Cardiac muscle cell (in vitro differentiated cells and primary cell): ENCODE measurements around the gene SOX8. TPM values are rescaled to one million over a fixed set of nuclear protein-coding genes. Genes with fewer than 3 reads are reported as not detected.
A peak's percentile ranks its signal among the peaks of the same experiment; 100 is the strongest.

Experiments used
- DNase-seq, 2 donors: peaks; one replicate each; pipeline versions ENCODE4 v3.0.0 to v3.0.0-alpha.2; 2010 to 2017; ENCODE audit warnings: low read depth in 1 of 2, low spot score in 1 of 2
- H3K27ac ChIP-seq: fragments of 200-600 bp; sonication (generic); 2 replicates; pipeline ENCODE4 v1.5.1; 2016
- H3K27me3 ChIP-seq: fragments of 200-600 bp; sonication (generic); 2 replicates; pipeline ENCODE4 v1.6.0; 2016; ENCODE audit warnings: control low read depth
- H3K36me3 ChIP-seq: fragments of 200-600 bp; sonication (generic); 2 replicates; pipeline ENCODE4 v1.5.1; 2016; ENCODE audit warnings: control low read depth
- H3K4me1 ChIP-seq: fragments of 200-600 bp; sonication (generic); 2 replicates; pipeline ENCODE4 v1.8.1; 2017; ENCODE audit warnings: low read depth, mild to moderate bottlenecking, mixed run types
- H3K4me3 ChIP-seq: fragments of 200-600 bp; sonication (generic); 2 replicates; pipeline ENCODE4 v1.5.1; 2016; ENCODE audit warnings: mild to moderate bottlenecking
- H3K9me3 ChIP-seq: fragments of 200-600 bp; sonication (generic); 2 replicates; pipeline ENCODE4 v1.5.1; 2017; ENCODE audit warnings: low read depth, mild to moderate bottlenecking, control low read depth
- CTCF ChIP-seq: IDR thresholded peaks from 2 replicates; pipeline ENCODE4 v1.5.1; 2012; ENCODE audit warnings: low read depth, mild to moderate bottlenecking, low read length
- polyA plus RNA-seq: library from polyadenylated mRNA; unstranded; fragments of >200 nt; fragmentation: Nextera tagmentation; extraction: Ambion mirVana; gene quantifications from 2 replicates; pipeline ENCODE4 v1.2.1, GENCODE V29; 2016
- total RNA-seq: library from RNA; depleted of rRNA; stranded (reverse); fragments of >200 nt; gene quantifications from 2 replicates; pipeline ENCODE4 v1.2.3, GENCODE V29; 2016

Gene SOX8
- total and polyA plus RNA-seq, 2 experiments from 2014 or later = 5.8 to 13.7 TPM

GRCh38 chr16:1018447-1019198, 37.1 kb downstream of the SOX8 start:
- H3K27me3 ChIP-seq = no peaks in the 10 kb centered on the region
- no peak overlapping the region for H3K27ac ChIP-seq
- H3K4me3 ChIP-seq = no peak overlapping the region

GRCh38 chr16:1019231-1020090, 37.9 kb downstream of the SOX8 start:
- peak in 1 of 2 donors; percentile 69 for DNase-seq
- no peaks in the 10 kb centered on the region for H3K36me3 ChIP-seq
- H3K9me3 ChIP-seq = no peaks in the 10 kb centered on the region
- no peaks in the 10 kb centered on the region for H3K27me3 ChIP-seq
- peaks cover 3% of the 10 kb centered on the region for H3K4me1 ChIP-seq
- H3K27ac ChIP-seq = no peak overlapping the region
- no peak overlapping the region for H3K4me3 ChIP-seq
- no peak for TF ChIP-seq CTCF

More at GRCh38 chr16:1018447-1019198, 37.1 kb downstream of the SOX8 start:
- DNase-seq = no peak
- Histone ChIP-seq H3K9me3 (no peaks in the 10 kb centered on the region), H3K36me3 (no peaks in the 10 kb centered on the region), H3K4me1 (peaks cover 4% of the 10 kb centered on the region)
- no peak for TF ChIP-seq CTCF

GRCh38 chr16:1020091-1020399, 38.5 kb downstream of the SOX8 start:
- no peak for TF ChIP-seq CTCF
- no peaks in the 10 kb centered on the region for H3K36me3 ChIP-seq
- H3K27me3 ChIP-seq = no peaks in the 10 kb centered on the region
- no peak overlapping the region for H3K4me3 ChIP-seq
- H3K4me1 ChIP-seq = no peaks in the 10 kb centered on the region
- no peaks in the 10 kb centered on the region for H3K9me3 ChIP-seq
- no peak for DNase-seq
- H3K27ac ChIP-seq = no peak overlapping the region

- TF ChIP-seq CTCF = no peak
- no peak for DNase-seq
- H3K27me3 ChIP-seq = no peaks in the 10 kb centered on the region
- H3K4me3 ChIP-seq = no peak overlapping the region
- H3K36me3 ChIP-seq = no peaks in the 10 kb centered on the region
- H3K9me3 ChIP-seq = no peaks in the 10 kb centered on the region
- H3K27ac ChIP-seq = no peak overlapping the region
- H3K4me1 ChIP-seq = no peaks in the 10 kb centered on the region
These were observed 39.0 kb downstream of the SOX8 start for GRCh38 chr16:1020591-1020990.

- TF ChIP-seq CTCF = no peak
- H3K27me3 ChIP-seq = no peaks in the 10 kb centered on the region
- no peaks in the 10 kb centered on the region for H3K36me3 ChIP-seq
- H3K9me3 ChIP-seq = no peaks in the 10 kb centered on the region
- H3K4me3 ChIP-seq = no peak overlapping the region
- H3K4me1 ChIP-seq = no peaks in the 10 kb centered on the region
- no peak overlapping the region for H3K27ac ChIP-seq
- DNase-seq = no peak
These were observed 40.1 kb downstream of the SOX8 start for GRCh38 chr16:1021553-1022160.
